OCI-LY1 (cell line): ENCODE results near the gene NF2.

Source experiments
- H2AFZ ChIP-seq: fragments of 200-600 bp; sonication (generic), shearing (Covaris generic); 2 replicates; pipeline ENCODE4 v1.6.0; 2014; ENCODE audit warnings: antibody characterized with exemption, mild to moderate bottlenecking, low read length
- H3F3A ChIP-seq: fragments of 200-600 bp; sonication (generic), shearing (Covaris generic); 2 replicates; pipeline ENCODE4 v1.6.0; 2014; ENCODE audit warnings: mild to moderate bottlenecking, antibody characterized with exemption, low read length, moderate library complexity; ENCODE audit not compliant: insufficient read depth
- H3K27ac ChIP-seq: fragments of 200-600 bp; sonication (generic); 2 replicates; pipeline ENCODE4 v1.5.1; 2014; ENCODE audit warnings: low read length, mixed run types, mild to moderate bottlenecking, low read depth; ENCODE audit not compliant: poor library complexity, severe bottlenecking
- H3K27me3 ChIP-seq: fragments of 200-600 bp; sonication (generic); 2 replicates; pipeline ENCODE4 v1.6.0; 2014; ENCODE audit warnings: antibody characterized with exemption, mild to moderate bottlenecking, low read length, moderate library complexity; ENCODE audit not compliant: insufficient read depth
- H3K36me3 ChIP-seq: fragments of 200-600 bp; sonication (generic); 2 replicates; pipeline ENCODE4 v1.6.1; 2014; ENCODE audit warnings: mild to moderate bottlenecking, antibody characterized with exemption, low read length, moderate library complexity, mixed read lengths; ENCODE audit not compliant: insufficient read depth
- H3K4me1 ChIP-seq: fragments of 200-600 bp; sonication (generic); 2 replicates; pipeline ENCODE4 v1.5.1; 2014; ENCODE audit warnings: mild to moderate bottlenecking, low read length, moderate library complexity; ENCODE audit not compliant: insufficient read depth, severe bottlenecking
- H3K4me2 ChIP-seq: fragments of 200-600 bp; sonication (generic), shearing (Covaris generic); 2 replicates; pipeline ENCODE4 v1.6.1; 2014; ENCODE audit warnings: low read length
- H3K4me3 ChIP-seq: fragments of 200-600 bp; sonication (generic); 2 replicates; pipeline ENCODE4 v1.5.1; 2014; ENCODE audit warnings: low read length, low read depth, mild to moderate bottlenecking, mixed read lengths; ENCODE audit not compliant: poor library complexity, severe bottlenecking
- H3K79me2 ChIP-seq: fragments of 200-600 bp; shearing (Covaris generic); 2 replicates; pipeline ENCODE4 v1.6.1; 2016; ENCODE audit warnings: mixed run types, low read length, mixed read lengths; ENCODE audit not compliant: insufficient read depth
- H3K9ac ChIP-seq: fragments of 200-600 bp; sonication (generic), shearing (Covaris generic); 2 replicates; pipeline ENCODE4 v1.6.1; 2014; ENCODE audit warnings: mild to moderate bottlenecking, low read length, mixed read lengths
- H3K9me2 ChIP-seq: fragments of 200-600 bp; sonication (generic), shearing (Covaris generic); 2 replicates; pipeline ENCODE4 v1.6.1; 2014; ENCODE audit warnings: low read depth, mild to moderate bottlenecking, low read length, mixed read lengths
- H3K9me3 ChIP-seq: fragments of 200-600 bp; shearing (Covaris generic); 2 replicates; pipeline ENCODE4 v1.6.1; 2014; ENCODE audit warnings: low read length, mixed read lengths
- H4K20me1 ChIP-seq: fragments of 200-600 bp; sonication (generic), shearing (Covaris generic); 2 replicates; pipeline ENCODE4 v1.6.0; 2016; ENCODE audit warnings: mild to moderate bottlenecking, low read length; ENCODE audit not compliant: insufficient read depth
- CTCF ChIP-seq: fragments of 200-600 bp; sonication (generic), shearing (Covaris generic); IDR thresholded peaks from 2 replicates; pipeline ENCODE4 v1.5.1; 2017; ENCODE audit warnings: mild to moderate bottlenecking, antibody characterized with exemption, low read length, moderate library complexity, mixed read lengths
- EZH2 ChIP-seq: fragments of 200-600 bp; sonication (generic), shearing (Covaris generic); IDR thresholded peaks from 2 replicates; pipeline ENCODE4 v1.8.0; 2017; ENCODE audit warnings: borderline replicate concordance, mixed run types, mild to moderate bottlenecking, antibody characterized with exemption, low read length, moderate library complexity, mixed read lengths

The NF2 gene

GRCh38 chr22:29706486-29706885 is 103.1 kb downstream of the NF2 start:
- Histone ChIP-seq H3K9me3 (no peaks in the 10 kb centered on the region), H4K20me1 (no peaks in the 10 kb centered on the region), H3K9me2 (no peaks in the 10 kb centered on the region), H3K27ac (no peak overlapping the region), H2AFZ (no peak overlapping the region), H3K27me3 (no peaks in the 10 kb centered on the region; the same call in 1 of the 2 replicates), H3K4me1 (peaks cover 22% of the 10 kb centered on the region), H3K79me2 (no peaks in the 10 kb centered on the region), H3F3A (no peaks in the 10 kb centered on the region), H3K4me2 (no peak overlapping the region), H3K4me3 (no peak overlapping the region), H3K9ac (no peak overlapping the region), H3K36me3 (no peaks in the 10 kb centered on the region)
- no peak for TF ChIP-seq EZH2
- TF ChIP-seq CTCF = no peak

GRCh38 chr22:29707010-29707409 is 103.6 kb downstream of the NF2 start:
- peaks cover 22% of the 10 kb centered on the region for H3K4me1 ChIP-seq
- H3K79me2 ChIP-seq = no peaks in the 10 kb centered on the region
- no peaks in the 10 kb centered on the region for H3F3A ChIP-seq
- no peaks in the 10 kb centered on the region for H4K20me1 ChIP-seq
- no peak overlapping the region for H3K27ac ChIP-seq
- H3K9ac ChIP-seq = no peak overlapping the region
- TF ChIP-seq CTCF (no peak), EZH2 (no peak)
- no peak overlapping the region for H3K4me3 ChIP-seq
- H3K4me2 ChIP-seq = no peak overlapping the region
- no peak overlapping the region for H2AFZ ChIP-seq
- H3K36me3 ChIP-seq = no peaks in the 10 kb centered on the region
- H3K27me3 ChIP-seq = no peaks in the 10 kb centered on the region; the same call in 1 of the 2 replicates
- H3K9me2 ChIP-seq = no peaks in the 10 kb centered on the region
- H3K9me3 ChIP-seq = no peaks in the 10 kb centered on the region

GRCh38 chr22:29707471-29707870 is 104.0 kb downstream of the NF2 start:
- Histone ChIP-seq H3K9me2 (no peaks in the 10 kb centered on the region), H3K9me3 (no peaks in the 10 kb centered on the region), H3K4me2 (no peak overlapping the region), H3K4me1 (peaks cover 21% of the 10 kb centered on the region), H3K9ac (no peak overlapping the region), H3K27ac (no peak overlapping the region), H3F3A (no peaks in the 10 kb centered on the region), H2AFZ (no peak overlapping the region), H3K79me2 (no peaks in the 10 kb centered on the region), H3K4me3 (no peak overlapping the region), H3K36me3 (no peaks in the 10 kb centered on the region), H3K27me3 (no peaks in the 10 kb centered on the region; the same call in 1 of the 2 replicates), H4K20me1 (no peaks in the 10 kb centered on the region)
- TF ChIP-seq EZH2 (no peak), CTCF (no peak)
